ENCODE data around the gene PHF19.

DNA sequence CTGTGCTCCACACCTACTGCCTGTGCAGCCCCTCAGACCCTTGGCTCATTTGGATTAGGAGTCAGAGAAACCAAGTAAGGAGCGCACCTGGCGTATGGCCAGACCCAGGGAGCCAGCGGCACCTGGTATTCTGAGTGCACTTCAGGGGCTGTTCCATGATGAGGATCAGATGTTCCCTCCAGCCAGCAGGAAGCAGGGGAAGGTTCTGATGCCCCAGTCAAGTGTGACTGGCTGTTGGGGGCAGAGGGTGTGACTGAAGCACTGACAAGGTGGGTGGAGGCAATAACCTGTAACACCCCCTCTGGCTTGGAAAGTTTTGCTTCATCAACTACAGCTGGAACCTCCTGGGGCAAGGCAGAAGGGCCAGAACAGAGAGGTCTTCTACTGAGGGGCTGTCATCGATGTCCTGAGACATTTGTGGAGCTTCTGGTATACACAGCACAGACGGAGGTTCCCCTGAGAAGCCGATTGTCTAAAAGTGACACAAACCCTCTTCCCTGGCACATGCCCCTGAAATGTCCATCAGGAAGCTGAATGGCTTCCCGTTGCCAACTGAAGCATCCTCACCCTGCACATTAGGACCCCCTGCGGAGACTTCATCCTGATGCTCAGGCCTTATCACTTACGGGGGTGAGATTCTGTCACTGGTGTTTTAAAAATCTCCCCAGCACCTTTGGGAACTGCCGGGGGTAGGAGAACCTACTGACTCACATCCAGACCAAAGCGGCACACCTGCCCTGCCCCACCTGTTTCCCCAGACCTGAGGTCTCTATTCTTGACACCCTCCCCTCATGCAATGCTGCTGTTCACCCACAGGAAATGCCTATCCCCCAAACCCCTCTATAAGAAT lies 28.6 kb upstream of the PHF19 start:
- TF ChIP-seq ZNF274 (IDR thresholded peaks at IDR 0.05; ENCODE audit: low read depth, low read length) (no peak), YY1 (IDR thresholded peaks at IDR 0.05; ENCODE audit: insufficient read depth, insufficient read length) (no peak)
